HEK293 (cell line): Measurements from ENCODE around the gene PLXNA2.

Experiments used
- CTCF ChIP-seq: fragments of 450-650 bp; formaldehyde crosslinking; IDR thresholded peaks from 2 replicates; pipeline ENCODE4 v1.5.1; 2016; ENCODE audit warnings: missing biosample characterization, missing genetic modification characterization
- GFI1B ChIP-seq: fragments of 450-650 bp; formaldehyde crosslinking; IDR thresholded peaks from 2 replicates; pipeline ENCODE4 v1.5.1; 2016; ENCODE audit warnings: missing biosample characterization, missing genetic modification characterization
- ZBTB49 ChIP-seq: fragments of 450-650 bp; formaldehyde crosslinking; IDR thresholded peaks from 2 replicates; pipeline ENCODE4 v1.5.1; 2016; ENCODE audit warnings: missing biosample characterization, missing genetic modification characterization, low read depth
- ZNF114 ChIP-seq: fragments of 450-650 bp; formaldehyde crosslinking; IDR thresholded peaks from 2 replicates; pipeline ENCODE4 v1.5.0; 2017; ENCODE audit warnings: missing biosample characterization, missing genetic modification characterization
- ZNF24 ChIP-seq: fragments of 450-650 bp; formaldehyde crosslinking; IDR thresholded peaks from 2 replicates; pipeline ENCODE4 v1.5.1; 2016; ENCODE audit warnings: missing biosample characterization, missing genetic modification characterization
- ZNF274 ChIP-seq, 2 experiments: fragments of 200-500 bp in 1 of 2; fragments of 450-650 bp in 1 of 2; sonication (Bioruptor generic) in 1 of 2; formaldehyde crosslinking in 1 of 2; IDR thresholded peaks; 2 replicates each; pipeline versions ENCODE4 v1.5.1 to v1.6.1; 2014 to 2016; ENCODE audit warnings: borderline replicate concordance in 1 of 2, inconsistent platforms in 1 of 2, low read length in 1 of 2, missing biosample characterization in 1 of 2, missing genetic modification characterization in 1 of 2
- ZNF302 ChIP-seq: fragments of 450-650 bp; formaldehyde crosslinking; IDR thresholded peaks from 2 replicates; pipeline ENCODE4 v1.5.1; 2016; ENCODE audit warnings: missing biosample characterization, missing genetic modification characterization, low read depth
- ZNF335 ChIP-seq: fragments of 450-650 bp; formaldehyde crosslinking; conservative IDR thresholded peaks from 2 replicates; pipeline ENCODE4 v1.5.1; 2016; ENCODE audit warnings: missing biosample characterization, missing genetic modification characterization
- ZNF530 ChIP-seq: fragments of 450-650 bp; formaldehyde crosslinking; IDR thresholded peaks from 2 replicates; pipeline ENCODE4 v1.5.1; 2016; ENCODE audit warnings: low read depth, missing biosample characterization, missing genetic modification characterization
- ZNF670 ChIP-seq: fragments of 450-650 bp; formaldehyde crosslinking; IDR thresholded peaks from 2 replicates; pipeline ENCODE4 v1.5.1; 2016; ENCODE audit warnings: missing biosample characterization, missing genetic modification characterization, low read depth
- ZNF701 ChIP-seq: fragments of 450-650 bp; formaldehyde crosslinking; IDR thresholded peaks from 2 replicates; pipeline ENCODE4 v1.5.1; 2016; ENCODE audit warnings: missing biosample characterization, missing genetic modification characterization
- TF ChIP-seq, protein P1 (sequence below): fragments of 450-650 bp; formaldehyde crosslinking; IDR thresholded peaks from 2 replicates; pipeline ENCODE4 v1.5.1; 2016; ENCODE audit warnings: missing biosample characterization, missing genetic modification characterization
- TF ChIP-seq, protein P2 (sequence below): fragments of 450-650 bp; formaldehyde crosslinking; IDR thresholded peaks from 2 replicates; pipeline ENCODE4 v1.5.1; 2016; ENCODE audit warnings: missing biosample characterization, missing genetic modification characterization, borderline replicate concordance

GRCh38 chr1:208208132-208208487 is 36.1 kb downstream of the PLXNA2 start:
- no peak for TF ChIP-seq ZNF24 (tag by site-specific recombination)
- TF ChIP-seq CTCF = no peak
- no peak for TF ChIP-seq ZNF701
- no peak for TF ChIP-seq ZBTB49 (tag by site-specific recombination)
- TF ChIP-seq ZNF670 (tag by site-specific recombination) = no peak
- no peak for TF ChIP-seq ZNF274 (IDR thresholded peaks at IDR 0.05; ENCODE audit: low read length)
- TF ChIP-seq ZNF274 (tag by site-specific recombination; IDR thresholded peaks at IDR 0.05; ENCODE audit: borderline replicate concordance) = no peak
- TF ChIP-seq, protein P1, sequence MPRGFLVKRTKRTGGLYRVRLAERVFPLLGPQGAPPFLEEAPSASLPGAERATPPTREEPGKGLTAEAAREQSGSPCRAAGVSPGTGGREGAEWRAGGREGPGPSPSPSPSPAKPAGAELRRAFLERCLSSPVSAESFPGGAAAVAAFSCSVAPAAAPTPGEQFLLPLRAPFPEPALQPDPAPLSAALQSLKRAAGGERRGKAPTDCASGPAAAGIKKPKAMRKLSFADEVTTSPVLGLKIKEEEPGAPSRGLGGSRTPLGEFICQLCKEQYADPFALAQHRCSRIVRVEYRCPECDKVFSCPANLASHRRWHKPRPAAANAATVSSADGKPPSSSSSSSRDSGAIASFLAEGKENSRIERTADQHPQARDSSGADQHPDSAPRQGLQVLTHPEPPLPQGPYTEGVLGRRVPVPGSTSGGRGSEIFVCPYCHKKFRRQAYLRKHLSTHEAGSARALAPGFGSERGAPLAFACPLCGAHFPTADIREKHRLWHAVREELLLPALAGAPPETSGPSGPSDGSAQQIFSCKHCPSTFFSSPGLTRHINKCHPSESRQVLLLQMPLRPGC (tag by site-specific recombination) = no peak
- no peak for TF ChIP-seq GFI1B (tag by site-specific recombination)
- TF ChIP-seq ZNF114 (tag by site-specific recombination) = no peak
- no peak for TF ChIP-seq ZNF335 (tag by site-specific recombination)
- TF ChIP-seq, protein P2, sequence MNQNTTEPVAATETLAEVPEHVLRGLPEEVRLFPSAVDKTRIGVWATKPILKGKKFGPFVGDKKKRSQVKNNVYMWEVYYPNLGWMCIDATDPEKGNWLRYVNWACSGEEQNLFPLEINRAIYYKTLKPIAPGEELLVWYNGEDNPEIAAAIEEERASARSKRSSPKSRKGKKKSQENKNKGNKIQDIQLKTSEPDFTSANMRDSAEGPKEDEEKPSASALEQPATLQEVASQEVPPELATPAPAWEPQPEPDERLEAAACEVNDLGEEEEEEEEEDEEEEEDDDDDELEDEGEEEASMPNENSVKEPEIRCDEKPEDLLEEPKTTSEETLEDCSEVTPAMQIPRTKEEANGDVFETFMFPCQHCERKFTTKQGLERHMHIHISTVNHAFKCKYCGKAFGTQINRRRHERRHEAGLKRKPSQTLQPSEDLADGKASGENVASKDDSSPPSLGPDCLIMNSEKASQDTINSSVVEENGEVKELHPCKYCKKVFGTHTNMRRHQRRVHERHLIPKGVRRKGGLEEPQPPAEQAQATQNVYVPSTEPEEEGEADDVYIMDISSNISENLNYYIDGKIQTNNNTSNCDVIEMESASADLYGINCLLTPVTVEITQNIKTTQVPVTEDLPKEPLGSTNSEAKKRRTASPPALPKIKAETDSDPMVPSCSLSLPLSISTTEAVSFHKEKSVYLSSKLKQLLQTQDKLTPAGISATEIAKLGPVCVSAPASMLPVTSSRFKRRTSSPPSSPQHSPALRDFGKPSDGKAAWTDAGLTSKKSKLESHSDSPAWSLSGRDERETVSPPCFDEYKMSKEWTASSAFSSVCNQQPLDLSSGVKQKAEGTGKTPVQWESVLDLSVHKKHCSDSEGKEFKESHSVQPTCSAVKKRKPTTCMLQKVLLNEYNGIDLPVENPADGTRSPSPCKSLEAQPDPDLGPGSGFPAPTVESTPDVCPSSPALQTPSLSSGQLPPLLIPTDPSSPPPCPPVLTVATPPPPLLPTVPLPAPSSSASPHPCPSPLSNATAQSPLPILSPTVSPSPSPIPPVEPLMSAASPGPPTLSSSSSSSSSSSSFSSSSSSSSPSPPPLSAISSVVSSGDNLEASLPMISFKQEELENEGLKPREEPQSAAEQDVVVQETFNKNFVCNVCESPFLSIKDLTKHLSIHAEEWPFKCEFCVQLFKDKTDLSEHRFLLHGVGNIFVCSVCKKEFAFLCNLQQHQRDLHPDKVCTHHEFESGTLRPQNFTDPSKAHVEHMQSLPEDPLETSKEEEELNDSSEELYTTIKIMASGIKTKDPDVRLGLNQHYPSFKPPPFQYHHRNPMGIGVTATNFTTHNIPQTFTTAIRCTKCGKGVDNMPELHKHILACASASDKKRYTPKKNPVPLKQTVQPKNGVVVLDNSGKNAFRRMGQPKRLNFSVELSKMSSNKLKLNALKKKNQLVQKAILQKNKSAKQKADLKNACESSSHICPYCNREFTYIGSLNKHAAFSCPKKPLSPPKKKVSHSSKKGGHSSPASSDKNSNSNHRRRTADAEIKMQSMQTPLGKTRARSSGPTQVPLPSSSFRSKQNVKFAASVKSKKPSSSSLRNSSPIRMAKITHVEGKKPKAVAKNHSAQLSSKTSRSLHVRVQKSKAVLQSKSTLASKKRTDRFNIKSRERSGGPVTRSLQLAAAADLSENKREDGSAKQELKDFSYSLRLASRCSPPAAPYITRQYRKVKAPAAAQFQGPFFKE (tag by site-specific recombination) = no peak
- no peak for TF ChIP-seq ZNF530 (tag by site-specific recombination)
- TF ChIP-seq ZNF302 = no peak
